Nephron progenitor cell (in vitro differentiated cells): ENCODE data around the gene CREB3L1.

Experiments used
- DNase-seq: peaks from one replicate; pipeline ENCODE4 v3.0.0; 2021
- H3K27ac Mint-ChIP-seq: 2 replicates; pipeline ENCODE4 v1.8.0; 2021; ENCODE audit warnings: mild to moderate bottlenecking, moderate library complexity, mixed read lengths
- H3K27me3 Mint-ChIP-seq: 2 replicates; pipeline ENCODE4 v1.8.0; 2021; ENCODE audit warnings: mild to moderate bottlenecking, low read depth, mixed read lengths; ENCODE audit not compliant: poor library complexity
- H3K36me3 Mint-ChIP-seq: 2 replicates; pipeline ENCODE4 v1.8.0; 2021; ENCODE audit warnings: low read depth, mixed read lengths
- H3K4me1 Mint-ChIP-seq: 2 replicates; pipeline ENCODE4 v1.8.0; 2021; ENCODE audit warnings: mixed read lengths
- H3K4me3 Mint-ChIP-seq: 2 replicates; pipeline ENCODE4 v1.8.0; 2021; ENCODE audit warnings: mild to moderate bottlenecking, moderate library complexity, mixed read lengths
- H3K9me3 Mint-ChIP-seq: 2 replicates; pipeline ENCODE4 v1.8.0; 2021; ENCODE audit warnings: mild to moderate bottlenecking, moderate library complexity, mixed read lengths
- TF ChIP-seq, protein P1 (sequence below): fragments of 200-600 bp; sonication (generic); IDR thresholded peaks from 2 replicates; pipeline ENCODE4 v1.5.0; 2021; ENCODE audit warnings: antibody characterized with exemption

Gene CREB3L1

DNA sequence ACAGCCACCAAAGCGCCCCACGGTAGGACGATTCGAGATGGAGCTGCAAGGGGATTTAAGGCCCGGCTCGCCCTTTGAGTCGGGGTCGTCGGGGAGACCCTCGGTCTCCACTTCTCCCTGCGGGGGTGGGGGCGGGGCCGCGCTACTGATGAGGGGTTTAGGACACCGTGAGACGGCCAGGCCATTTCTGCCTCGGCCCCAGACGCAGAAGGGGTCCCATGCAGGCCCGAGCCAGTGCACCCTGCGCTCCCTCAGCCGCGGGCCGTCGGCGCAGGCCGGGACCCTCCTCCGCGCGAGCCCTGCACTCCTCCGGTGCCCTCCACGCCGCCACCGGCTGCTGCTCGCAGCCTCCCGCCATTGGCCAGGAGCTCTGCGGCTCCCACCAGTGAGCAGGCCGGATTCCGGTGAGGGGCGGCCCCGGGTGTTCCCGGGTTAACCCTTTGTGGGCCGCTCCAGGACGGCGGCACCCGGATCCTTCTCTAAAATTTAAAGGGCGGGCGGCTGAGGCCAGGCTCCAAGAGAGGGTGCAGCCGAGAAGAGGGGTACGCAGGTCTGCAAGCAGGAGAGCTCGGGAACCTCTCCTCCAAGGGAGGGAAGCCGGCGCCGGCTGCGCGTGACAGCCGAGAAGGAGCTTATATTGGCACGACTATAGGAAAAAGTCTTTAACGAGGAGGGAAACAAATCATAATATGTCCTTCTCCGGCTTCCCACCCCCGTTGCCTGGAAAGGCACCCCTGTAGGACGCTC lies 18.0 kb downstream of the CREB3L1 start:
- no peaks in the 10 kb centered on the region for H3K36me3 Mint-ChIP-seq
- peaks cover 13% of the 10 kb centered on the region for H3K27me3 Mint-ChIP-seq
- peak overlapping the region; percentile 81 for H3K4me3 Mint-ChIP-seq
- DNase-seq: peak; percentile 90
- H3K27ac Mint-ChIP-seq: no peak overlapping the region
- TF ChIP-seq, protein P1, sequence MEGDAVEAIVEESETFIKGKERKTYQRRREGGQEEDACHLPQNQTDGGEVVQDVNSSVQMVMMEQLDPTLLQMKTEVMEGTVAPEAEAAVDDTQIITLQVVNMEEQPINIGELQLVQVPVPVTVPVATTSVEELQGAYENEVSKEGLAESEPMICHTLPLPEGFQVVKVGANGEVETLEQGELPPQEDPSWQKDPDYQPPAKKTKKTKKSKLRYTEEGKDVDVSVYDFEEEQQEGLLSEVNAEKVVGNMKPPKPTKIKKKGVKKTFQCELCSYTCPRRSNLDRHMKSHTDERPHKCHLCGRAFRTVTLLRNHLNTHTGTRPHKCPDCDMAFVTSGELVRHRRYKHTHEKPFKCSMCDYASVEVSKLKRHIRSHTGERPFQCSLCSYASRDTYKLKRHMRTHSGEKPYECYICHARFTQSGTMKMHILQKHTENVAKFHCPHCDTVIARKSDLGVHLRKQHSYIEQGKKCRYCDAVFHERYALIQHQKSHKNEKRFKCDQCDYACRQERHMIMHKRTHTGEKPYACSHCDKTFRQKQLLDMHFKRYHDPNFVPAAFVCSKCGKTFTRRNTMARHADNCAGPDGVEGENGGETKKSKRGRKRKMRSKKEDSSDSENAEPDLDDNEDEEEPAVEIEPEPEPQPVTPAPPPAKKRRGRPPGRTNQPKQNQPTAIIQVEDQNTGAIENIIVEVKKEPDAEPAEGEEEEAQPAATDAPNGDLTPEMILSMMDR: no peak
- no peaks in the 10 kb centered on the region for H3K9me3 Mint-ChIP-seq
- peaks cover 50% of the 10 kb centered on the region for H3K4me1 Mint-ChIP-seq

DNA sequence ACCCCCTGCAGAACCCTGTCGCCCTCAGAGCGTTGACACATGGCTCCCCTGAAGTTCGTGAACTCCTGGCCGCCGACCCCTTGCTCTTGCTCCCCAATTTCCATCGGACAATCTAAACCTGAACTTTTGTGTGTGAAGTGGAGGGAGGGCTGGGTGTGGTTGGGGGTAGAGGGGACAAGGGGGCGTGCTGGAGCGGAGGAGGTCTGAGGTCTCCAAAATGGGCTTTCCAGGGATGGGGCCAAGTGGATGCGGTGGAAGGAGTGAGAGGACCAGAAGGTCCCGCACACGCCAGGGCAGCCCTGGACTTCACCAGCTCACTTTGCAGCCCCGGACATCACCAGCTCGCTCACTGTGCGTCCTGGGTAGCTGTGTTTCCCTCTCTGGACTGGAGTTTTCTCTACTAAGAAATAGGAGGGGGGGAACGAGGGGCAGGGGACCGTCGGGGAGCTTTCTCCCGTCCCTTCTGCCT lies 18.6 kb downstream of the CREB3L1 start:
- DNase-seq: no peak
- peaks cover 44% of the 10 kb centered on the region for H3K4me1 Mint-ChIP-seq
- TF ChIP-seq, protein P1: no peak
- peaks cover 13% of the 10 kb centered on the region for H3K27me3 Mint-ChIP-seq
- H3K36me3 Mint-ChIP-seq: no peaks in the 10 kb centered on the region
- H3K27ac Mint-ChIP-seq: no peak overlapping the region
- no peaks in the 10 kb centered on the region for H3K9me3 Mint-ChIP-seq
- H3K4me3 Mint-ChIP-seq: peak overlapping the region; percentile 81

DNA sequence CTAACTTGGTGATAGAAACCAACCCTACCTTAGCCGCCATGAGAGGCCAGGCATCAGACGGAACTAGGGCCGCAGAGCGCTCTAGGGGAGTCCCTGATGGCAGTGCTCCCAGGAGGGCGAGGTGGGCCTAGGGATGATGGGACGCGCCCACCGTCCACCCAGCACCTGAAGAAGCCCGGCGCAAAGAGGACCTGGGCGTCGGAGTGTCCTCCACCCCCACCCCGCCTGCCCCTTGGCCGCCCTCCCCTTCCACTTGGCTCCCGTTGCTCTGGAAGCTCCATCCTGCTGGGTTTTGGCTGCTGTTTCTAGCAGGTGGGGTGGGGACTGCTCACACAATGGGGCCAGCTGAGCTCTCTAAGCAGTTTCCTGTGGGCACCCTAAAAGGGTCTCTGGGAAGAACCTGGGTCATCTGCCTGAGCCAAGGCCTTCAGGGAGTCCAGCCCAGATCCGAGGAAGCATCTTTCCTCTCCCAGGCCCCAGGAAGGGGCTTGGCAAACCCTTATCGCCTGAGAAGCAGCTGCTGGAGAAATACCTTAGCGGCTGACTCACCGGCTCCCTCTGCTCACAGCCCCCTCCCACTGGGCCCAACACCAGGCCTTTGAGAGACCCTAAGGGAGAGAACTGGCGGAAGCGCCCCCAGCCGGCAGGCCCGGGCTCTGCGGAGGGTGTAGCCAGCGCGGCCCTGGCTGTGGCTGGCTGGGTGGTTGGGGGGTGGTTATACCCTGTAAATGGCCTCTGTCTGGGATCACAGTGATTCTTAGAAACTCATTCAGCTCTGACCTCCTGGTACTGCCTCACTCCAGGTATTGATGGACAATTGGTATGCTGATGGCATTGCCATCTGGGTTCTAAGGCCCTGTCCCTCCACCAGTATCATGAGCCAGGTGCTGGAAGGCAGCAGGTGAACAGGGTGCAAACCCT lies 19.3 kb downstream of the CREB3L1 start:
- Mint-ChIP-seq H3K36me3 (no peaks in the 10 kb centered on the region), H3K27me3 (peaks cover 8% of the 10 kb centered on the region), H3K4me1 (peaks cover 37% of the 10 kb centered on the region), H3K9me3 (no peaks in the 10 kb centered on the region), H3K4me3 (peak overlapping the region; percentile 81), H3K27ac (no peak overlapping the region)
- TF ChIP-seq, protein P1: peak; percentile 45
- DNase-seq: peak; percentile 72

DNA sequence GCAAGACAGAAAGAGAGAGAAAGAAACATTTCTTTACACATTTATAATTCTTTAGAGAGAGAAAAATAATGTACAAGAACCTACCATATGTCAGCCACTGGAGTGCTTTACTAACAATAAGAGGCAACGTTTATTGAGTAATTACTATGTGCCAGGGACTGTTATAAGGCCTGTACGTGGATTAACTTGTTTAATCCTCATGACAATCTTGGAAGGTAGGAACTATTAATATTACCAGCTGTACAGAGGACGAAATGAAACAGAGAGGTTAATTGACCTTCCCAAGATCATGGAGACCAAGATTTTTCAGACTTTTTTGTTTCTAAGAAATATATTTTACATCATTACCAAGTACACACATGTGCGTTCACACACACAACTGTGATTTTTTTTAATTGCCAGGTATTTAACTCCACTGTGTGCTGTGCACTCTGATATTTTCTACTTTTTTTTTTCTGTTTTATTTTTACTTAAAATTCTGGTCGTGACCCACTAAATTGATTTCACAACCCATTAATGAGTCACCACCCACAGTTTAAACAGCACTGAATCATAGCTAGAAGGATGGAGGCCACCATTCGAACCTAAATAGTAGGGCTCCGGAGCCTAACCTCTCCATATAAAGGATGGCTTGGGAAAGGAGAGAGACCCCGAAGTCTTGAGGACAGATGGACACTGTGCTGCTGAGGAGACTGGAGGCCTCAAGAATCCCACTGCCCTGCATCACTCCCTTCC lies 21.4 kb downstream of the CREB3L1 start:
- Mint-ChIP-seq H3K36me3 (peaks cover 4% of the 10 kb centered on the region), H3K4me1 (peaks cover 25% of the 10 kb centered on the region), H3K27me3 (peaks cover 8% of the 10 kb centered on the region), H3K4me3 (no peak overlapping the region), H3K27ac (no peak overlapping the region), H3K9me3 (no peaks in the 10 kb centered on the region)
- no peak for DNase-seq
- TF ChIP-seq, protein P1: no peak

DNA sequence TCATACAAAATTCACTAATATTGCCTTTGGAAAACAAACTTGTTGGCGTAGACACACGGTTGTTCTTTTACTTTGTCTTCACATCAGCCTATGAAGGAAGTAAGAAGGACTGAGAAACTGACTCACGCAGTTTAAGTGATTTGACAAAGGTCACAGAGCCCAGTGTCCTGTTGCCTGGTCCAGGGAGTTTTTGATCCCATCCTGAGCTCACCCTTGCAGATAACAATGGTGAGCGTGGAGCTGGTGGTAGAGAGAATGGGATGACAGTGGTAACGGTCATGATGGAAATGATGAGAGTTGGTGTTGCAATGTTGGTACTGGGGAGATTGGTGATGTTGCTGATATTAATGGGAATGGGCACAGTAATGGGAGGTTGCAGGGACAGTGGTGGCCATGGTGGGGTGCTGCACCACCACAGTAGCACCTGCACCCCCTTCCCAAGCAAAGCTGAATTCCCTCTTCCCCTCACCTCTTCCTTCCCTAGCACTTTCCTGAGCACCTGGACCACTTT lies 22.0 kb downstream of the CREB3L1 start:
- Mint-ChIP-seq H3K4me3 (no peak overlapping the region), H3K4me1 (peaks cover 19% of the 10 kb centered on the region), H3K9me3 (no peaks in the 10 kb centered on the region), H3K36me3 (peaks cover 4% of the 10 kb centered on the region), H3K27ac (no peak overlapping the region), H3K27me3 (peaks cover 3% of the 10 kb centered on the region)
- TF ChIP-seq, protein P1: no peak
- no peak for DNase-seq
